Measurements from ENCODE around the gene FBXL19.

DNA sequence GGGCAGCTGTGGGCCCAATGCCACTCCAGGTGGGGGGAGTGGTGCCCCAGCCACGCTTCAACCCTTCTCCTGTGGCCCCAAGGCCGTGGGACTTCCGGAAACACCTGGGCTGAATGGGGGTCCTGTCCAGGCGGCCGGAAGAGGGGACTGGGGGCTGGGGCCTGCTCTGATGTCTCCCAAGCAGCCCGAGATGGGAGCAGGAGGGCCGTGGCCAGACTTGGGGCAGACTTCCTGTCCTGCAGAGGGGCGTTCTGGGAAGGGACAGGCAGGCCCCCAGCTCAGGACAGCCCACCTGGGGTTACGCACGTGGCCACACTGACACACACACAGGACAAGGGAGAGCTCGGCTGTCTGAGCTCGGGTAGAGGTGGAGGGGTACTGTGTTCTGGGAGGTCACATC is 66.7 kb downstream of the FBXL19 start:
- no peak for TF ChIP-seq GATA3 (IDR thresholded peaks at IDR 0.05; ENCODE audit: low read depth, low read length)
- TF ChIP-seq GATA2 (IDR thresholded peaks at IDR 0.05; ENCODE audit: low read depth, low read length): no peak

Data from SH-SY5Y (cell line).